ENCODE results near the gene EFCAB10.

The EFCAB10 gene

GRCh38 chr7:105581066-105581811 lies at the start of gene EFCAB10:
Gene EFCAB10, minus strand, starts transcription at chr7:105581493. Its CDS starts 30 bp downstream, at chr7:105581463.
- peak in 48 of 51 donors; percentile 11 to 86 (median 65) for DNase-seq

- no peak for DNase-seq
Observed at GRCh38 chr7:105625986-105626385, 44.7 kb upstream of the EFCAB10 start.

- no peak for DNase-seq
Observed at GRCh38 chr7:105623906-105624305, 42.6 kb upstream of the EFCAB10 start.

- DNase-seq, result no peak
Observed at GRCh38 chr7:105623378-105623777, 42.1 kb upstream of the EFCAB10 start.

- peak in 3 of 51 donors; percentile 14 to 27 (median 26) for DNase-seq
Observed at GRCh38 chr7:105622106-105622731, 40.9 kb upstream of the EFCAB10 start.

GRCh38 chr7:105621617-105622016 lies 40.3 kb upstream of the EFCAB10 start:
- DNase-seq, result peak in 29 of 51 donors; percentile 5 to 65 (median 38)

GRCh38 chr7:105621176-105621575 lies 39.9 kb upstream of the EFCAB10 start:
- no peak for DNase-seq

GRCh38 chr7:105619590-105619989 lies 38.3 kb upstream of the EFCAB10 start:
- DNase-seq, result no peak

- no peak for DNase-seq
Observed at GRCh38 chr7:105618016-105618296, 36.7 kb upstream of the EFCAB10 start.

- DNase-seq, result no peak
Observed at GRCh38 chr7:105617280-105618015, 36.2 kb upstream of the EFCAB10 start.

- DNase-seq, result no peak
Observed at GRCh38 chr7:105614341-105614840, 33.1 kb upstream of the EFCAB10 start.

- no peak for DNase-seq
Observed at GRCh38 chr7:105613611-105614330, 32.5 kb upstream of the EFCAB10 start.

GRCh38 chr7:105612806-105613205 lies 31.5 kb upstream of the EFCAB10 start:
- no peak for DNase-seq

GRCh38 chr7:105611856-105612775 lies 30.8 kb upstream of the EFCAB10 start:
- DNase-seq, result no peak

GRCh38 chr7:105610165-105610930 lies 29.1 kb upstream of the EFCAB10 start:
- DNase-seq, result peak in 12 of 51 donors; percentile 4 to 29 (median 10)

GRCh38 chr7:105602325-105603305 lies 21.3 kb upstream of the EFCAB10 start:
- no peak for DNase-seq

- no peak for DNase-seq
Observed at GRCh38 chr7:105600720-105601550, 19.6 kb upstream of the EFCAB10 start.

GRCh38 chr7:105599551-105599950 lies 18.3 kb upstream of the EFCAB10 start:
- DNase-seq, result no peak

All from hypothalamus (tissue), 51 donors.